Measurements from ENCODE around the gene HID1. TPM values are rescaled to one million over a fixed set of nuclear protein-coding genes. Genes with fewer than 3 reads are reported as not detected.
"Not testable (repeated sequence)": the region's sequence is repeated elsewhere in the genome, so short reads cannot be mapped to it uniquely, and the experiment has no call there.

The HID1 gene
- total RNA-seq, 1 donor from 2014 or later: 11.8 TPM

- Mint-ChIP-seq H3K27ac (ENCODE audit: unreplicated experiment) (no peak overlapping the region), H3K27me3 (ENCODE audit: low read depth) (peaks cover 52% of the 10 kb centered on the region), H3K9me3 (no peaks in the 10 kb centered on the region), H3K4me3 (peak overlapping the region; percentile 74), H3K4me1 (peaks cover 5% of the 10 kb centered on the region), H3K36me3 (ENCODE audit: low read depth) (no peaks in the 10 kb centered on the region)
- no peak for TF ChIP-seq CTCF (conservative IDR thresholded peaks at IDR 0.05)
- DNase-seq (ENCODE audit: low read depth, low spot score): no peak
These were observed 785 bp downstream of the HID1 start for GRCh38 chr17:74971842-74972106.

GRCh38 chr17:74971069-74971841, 1.3 kb downstream of the HID1 start:
- no peak overlapping the region for H3K27ac Mint-ChIP-seq (ENCODE audit: unreplicated experiment)

GRCh38 chr17:74970395-74970794, 2.2 kb downstream of the HID1 start:
- Mint-ChIP-seq H3K36me3 (ENCODE audit: low read depth) (no peaks in the 10 kb centered on the region), H3K4me3 (peak overlapping the region; percentile 74), H3K27me3 (ENCODE audit: low read depth) (peaks cover 43% of the 10 kb centered on the region), H3K9me3 (no peaks in the 10 kb centered on the region), H3K4me1 (peaks cover 5% of the 10 kb centered on the region), H3K27ac (ENCODE audit: unreplicated experiment) (no peak overlapping the region)
- DNase-seq (ENCODE audit: low read depth, low spot score): no peak
- TF ChIP-seq CTCF (conservative IDR thresholded peaks at IDR 0.05): no peak

More at GRCh38 chr17:74971069-74971841, 1.3 kb downstream of the HID1 start:
- Mint-ChIP-seq H3K36me3 (ENCODE audit: low read depth) (no peaks in the 10 kb centered on the region), H3K27me3 (ENCODE audit: low read depth) (peaks cover 52% of the 10 kb centered on the region), H3K9me3 (no peaks in the 10 kb centered on the region), H3K4me1 (peaks cover 5% of the 10 kb centered on the region), H3K4me3 (peak overlapping the region; percentile 74)
- DNase-seq (ENCODE audit: low read depth, low spot score): no peak
- no peak for TF ChIP-seq CTCF (conservative IDR thresholded peaks at IDR 0.05)

GRCh38 chr17:74969501-74969900, 3.1 kb downstream of the HID1 start:
- H3K36me3 Mint-ChIP-seq (ENCODE audit: low read depth); H3K27ac Mint-ChIP-seq (ENCODE audit: unreplicated experiment); H3K4me3 Mint-ChIP-seq; H3K4me1 Mint-ChIP-seq; H3K9me3 Mint-ChIP-seq; DNase-seq (ENCODE audit: low read depth, low spot score): not testable (repeated sequence)
- H3K27me3 Mint-ChIP-seq (ENCODE audit: low read depth): peaks cover 34% of the 10 kb centered on the region

- Mint-ChIP-seq H3K36me3 (ENCODE audit: low read depth) (no peaks in the 10 kb centered on the region), H3K4me1 (peaks cover 5% of the 10 kb centered on the region), H3K27ac (ENCODE audit: unreplicated experiment) (no peak overlapping the region), H3K27me3 (ENCODE audit: low read depth) (peaks cover 23% of the 10 kb centered on the region), H3K9me3 (no peaks in the 10 kb centered on the region), H3K4me3 (peak overlapping the region; percentile 51)
- DNase-seq (ENCODE audit: low read depth, low spot score): no peak
- no peak for TF ChIP-seq CTCF (conservative IDR thresholded peaks at IDR 0.05)
These were observed 4.2 kb downstream of the HID1 start for GRCh38 chr17:74968361-74968780.

GRCh38 chr17:74964988-74965622, 7.5 kb downstream of the HID1 start:
- TF ChIP-seq CTCF (conservative IDR thresholded peaks at IDR 0.05): no peak
- H3K9me3 Mint-ChIP-seq: no peaks in the 10 kb centered on the region
- H3K27me3 Mint-ChIP-seq (ENCODE audit: low read depth): peaks cover 4% of the 10 kb centered on the region
- no peaks in the 10 kb centered on the region for H3K36me3 Mint-ChIP-seq (ENCODE audit: low read depth)
- no peak for DNase-seq (ENCODE audit: low read depth, low spot score)
- peaks cover 3% of the 10 kb centered on the region for H3K4me1 Mint-ChIP-seq
- H3K4me3 Mint-ChIP-seq: no peak overlapping the region
- H3K27ac Mint-ChIP-seq (ENCODE audit: unreplicated experiment): peak overlapping the region; percentile 75
